Neural progenitor cell (in vitro differentiated cells): ENCODE results near the gene KHDRBS1. TPM values are rescaled to one million over a fixed set of nuclear protein-coding genes. Genes with fewer than 3 reads are reported as not detected.

Experiments
- DNase-seq: peaks from one replicate; pipeline ENCODE4 v3.0.0-alpha.2; 2016; ENCODE audit warnings: low spot score
- H2AFZ ChIP-seq: fragments of 200-600 bp; sonication (generic); replicated peaks from 2 replicates; pipeline ENCODE4 v1.6.1; 2016; ENCODE audit warnings: antibody characterized with exemption
- H3F3A ChIP-seq: fragments of 200-600 bp; sonication (generic); 2 replicates; pipeline ENCODE4 v1.6.1; 2016; ENCODE audit warnings: antibody characterized with exemption, low read depth
- H3K27ac ChIP-seq: fragments of 200-600 bp; sonication (generic); 2 replicates; pipeline ENCODE4 v1.5.1; 2016; ENCODE audit warnings: mild to moderate bottlenecking
- H3K27me3 ChIP-seq: fragments of 200-600 bp; sonication (generic); 2 replicates; pipeline ENCODE4 v1.6.1; 2016; ENCODE audit warnings: mild to moderate bottlenecking, moderate library complexity
- H3K36me3 ChIP-seq: fragments of 200-600 bp; sonication (generic); 2 replicates; pipeline ENCODE4 v1.5.1; 2016
- H3K4me1 ChIP-seq: fragments of 200-600 bp; sonication (generic); 2 replicates; pipeline ENCODE4 v1.6.1; 2016; ENCODE audit warnings: mixed run types
- H3K4me2 ChIP-seq: fragments of 200-600 bp; sonication (generic); 2 replicates; pipeline ENCODE4 v1.6.1; 2016
- H3K4me3 ChIP-seq: fragments of 200-600 bp; sonication (generic); 2 replicates; pipeline ENCODE4 v1.5.1; 2016
- H3K79me2 ChIP-seq: fragments of 200-600 bp; sonication (generic); 2 replicates; pipeline ENCODE4 v1.6.1; 2016; ENCODE audit warnings: low read depth
- H3K9ac ChIP-seq: fragments of 200-600 bp; sonication (generic); 2 replicates; pipeline ENCODE4 v1.6.1; 2016
- H3K9me3 ChIP-seq: fragments of 200-600 bp; sonication (generic); 2 replicates; pipeline ENCODE4 v1.5.1; 2016; ENCODE audit warnings: low read depth
- H4K20me1 ChIP-seq: fragments of 200-600 bp; sonication (generic); 2 replicates; pipeline ENCODE4 v1.6.1; 2016; ENCODE audit warnings: low read depth
- H3K27ac Mint-ChIP-seq: 3 replicates; pipeline ENCODE4 v1.8.0; 2021; ENCODE audit warnings: mixed read lengths
- H3K27me3 Mint-ChIP-seq: 2 replicates; pipeline ENCODE4 v1.8.0; 2022; ENCODE audit warnings: low read depth, mild to moderate bottlenecking, inconsistent platforms, moderate library complexity, mixed read lengths; ENCODE audit not compliant: insufficient read depth
- H3K36me3 Mint-ChIP-seq: 3 replicates; pipeline ENCODE4 v1.8.0; 2021; ENCODE audit warnings: mixed read lengths
- H3K4me1 Mint-ChIP-seq: 3 replicates; pipeline ENCODE4 v1.8.0; 2021; ENCODE audit warnings: mixed read lengths
- H3K4me3 Mint-ChIP-seq: 3 replicates; pipeline ENCODE4 v1.8.0; 2021; ENCODE audit warnings: mild to moderate bottlenecking, moderate library complexity, mixed read lengths
- H3K9me3 Mint-ChIP-seq: 3 replicates; pipeline ENCODE4 v1.8.0; 2020; ENCODE audit warnings: mixed read lengths
- EZH2 ChIP-seq: fragments of 200-600 bp; sonication (generic); IDR thresholded peaks from 2 replicates; pipeline ENCODE4 v1.6.1; 2017; ENCODE audit warnings: antibody characterized with exemption, mild to moderate bottlenecking, moderate library complexity
- EZH2phosphoT487 ChIP-seq: fragments of 200-600 bp; sonication (generic); IDR thresholded peaks from 2 replicates; pipeline ENCODE4 v1.6.1; 2017; ENCODE audit warnings: antibody characterized with exemption
- microRNA-seq: library from miRNA; unstranded; fragments of <30 nt; microRNA quantifications from one replicate; pipeline ENCODE4, GENCODE V29; 2016
- small RNA-seq: library from RNA; depleted of rRNA; stranded (forward); fragments of <200 nt; gene quantifications from one replicate; pipeline ENCODE3, GENCODE V24; 2015
- total RNA-seq: library from RNA; depleted of rRNA; stranded (reverse); fragments of >200 nt; gene quantifications from 2 replicates; pipeline ENCODE4 v1.2.3, GENCODE V29; 2015; ENCODE audit warnings: low replicate concordance
- TF ChIP-seq, protein P1 (sequence below): fragments of 200-600 bp; sonication (generic); IDR thresholded peaks from 2 replicates; pipeline ENCODE4 v1.5.1; 2017; ENCODE audit warnings: antibody characterized with exemption, mild to moderate bottlenecking

KHDRBS1 gene
- total RNA-seq, 1 donor from 2014 or later, result 201 TPM

GRCh38 chr1:32091176-32091575, 77.5 kb downstream of the KHDRBS1 start:
- H3K79me2 ChIP-seq, result no peaks in the 10 kb centered on the region
- no peak overlapping the region for H3K4me3 Mint-ChIP-seq
- no peaks in the 10 kb centered on the region for H3K9me3 Mint-ChIP-seq
- peaks cover 26% of the 10 kb centered on the region for H3K36me3 Mint-ChIP-seq
- no peak overlapping the region for H3K27ac Mint-ChIP-seq
- no peak overlapping the region for H3K4me2 ChIP-seq
- H3K4me1 ChIP-seq, result no peaks in the 10 kb centered on the region
- H3F3A ChIP-seq, result no peaks in the 10 kb centered on the region
- no peaks in the 10 kb centered on the region for H3K9me3 ChIP-seq
- no peak overlapping the region for H3K4me3 ChIP-seq
- H3K27me3 Mint-ChIP-seq, result no peaks in the 10 kb centered on the region
- H3K36me3 ChIP-seq, result no peaks in the 10 kb centered on the region
- H3K9ac ChIP-seq, result no peak overlapping the region
- no peaks in the 10 kb centered on the region for H4K20me1 ChIP-seq
- DNase-seq, result no peak
- H3K4me1 Mint-ChIP-seq, result no peaks in the 10 kb centered on the region
- H3K27ac ChIP-seq, result no peak overlapping the region
- TF ChIP-seq EZH2phosphoT487 (no peak), EZH2 (no peak)
- TF ChIP-seq, protein P1, sequence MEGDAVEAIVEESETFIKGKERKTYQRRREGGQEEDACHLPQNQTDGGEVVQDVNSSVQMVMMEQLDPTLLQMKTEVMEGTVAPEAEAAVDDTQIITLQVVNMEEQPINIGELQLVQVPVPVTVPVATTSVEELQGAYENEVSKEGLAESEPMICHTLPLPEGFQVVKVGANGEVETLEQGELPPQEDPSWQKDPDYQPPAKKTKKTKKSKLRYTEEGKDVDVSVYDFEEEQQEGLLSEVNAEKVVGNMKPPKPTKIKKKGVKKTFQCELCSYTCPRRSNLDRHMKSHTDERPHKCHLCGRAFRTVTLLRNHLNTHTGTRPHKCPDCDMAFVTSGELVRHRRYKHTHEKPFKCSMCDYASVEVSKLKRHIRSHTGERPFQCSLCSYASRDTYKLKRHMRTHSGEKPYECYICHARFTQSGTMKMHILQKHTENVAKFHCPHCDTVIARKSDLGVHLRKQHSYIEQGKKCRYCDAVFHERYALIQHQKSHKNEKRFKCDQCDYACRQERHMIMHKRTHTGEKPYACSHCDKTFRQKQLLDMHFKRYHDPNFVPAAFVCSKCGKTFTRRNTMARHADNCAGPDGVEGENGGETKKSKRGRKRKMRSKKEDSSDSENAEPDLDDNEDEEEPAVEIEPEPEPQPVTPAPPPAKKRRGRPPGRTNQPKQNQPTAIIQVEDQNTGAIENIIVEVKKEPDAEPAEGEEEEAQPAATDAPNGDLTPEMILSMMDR, result no peak
- no peak overlapping the region for H2AFZ ChIP-seq
- H3K27me3 ChIP-seq, result no peaks in the 10 kb centered on the region

DNA sequence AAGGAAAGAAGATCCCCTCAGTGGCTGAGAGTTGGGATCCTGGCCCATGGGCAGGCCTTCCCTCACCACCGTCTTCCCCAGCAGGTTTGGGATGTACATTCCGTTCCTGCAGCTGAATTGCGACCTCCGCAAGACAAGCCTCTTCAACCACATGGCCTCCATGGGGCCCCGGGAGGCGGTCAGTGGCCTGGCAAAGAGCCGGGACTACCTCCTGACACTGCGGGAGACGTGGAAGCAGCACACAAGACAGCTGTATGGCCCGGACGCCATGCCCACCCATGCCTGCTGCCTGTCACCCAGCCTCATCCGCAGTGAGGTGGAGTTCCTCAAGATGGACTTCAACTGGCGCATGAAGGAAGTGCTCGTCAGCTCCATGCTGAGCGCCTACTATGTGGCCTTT, 77.9 kb downstream of the KHDRBS1 start:
- Histone ChIP-seq H3K27ac (no peak overlapping the region), H3K27me3 (no peaks in the 10 kb centered on the region), H3K4me2 (no peak overlapping the region), H3K9me3 (no peaks in the 10 kb centered on the region), H3K79me2 (no peaks in the 10 kb centered on the region), H3K9ac (no peak overlapping the region), H3K4me3 (no peak overlapping the region), H2AFZ (no peak overlapping the region), H3K36me3 (no peaks in the 10 kb centered on the region), H3F3A (no peaks in the 10 kb centered on the region), H4K20me1 (no peaks in the 10 kb centered on the region), H3K4me1 (no peaks in the 10 kb centered on the region)
- Mint-ChIP-seq H3K27me3 (no peaks in the 10 kb centered on the region), H3K4me3 (no peak overlapping the region), H3K36me3 (peaks cover 24% of the 10 kb centered on the region), H3K9me3 (no peaks in the 10 kb centered on the region), H3K4me1 (no peaks in the 10 kb centered on the region), H3K27ac (no peak overlapping the region)
- TF ChIP-seq EZH2 (no peak), EZH2phosphoT487 (no peak)
- TF ChIP-seq, protein P1, result no peak
- DNase-seq, result no peak

Small RNA genes lying within 50 kb of the gene (microRNA-seq; reads per million reads assigned to microRNA genes)
- gene MIR5585, result not detected

Small RNA genes lying within 50 kb of the gene (small RNA-seq; reads per million reads assigned to genes)
- gene MIR5585 (not detected), gene RF00017 (not detected)

Other genes with a start within 250 kb of the KHDRBS1 start
- gene ADGRB2, start 249.5 kb upstream of the KHDRBS1 start, total RNA-seq, result 7.1 and 21.2 TPM in 2 replicates
- 1.4 and 3.1 TPM in 2 replicates for gene SPOCD1, start 197.8 kb upstream of the KHDRBS1 start, total RNA-seq
- 211 and 540 TPM in 2 replicates for gene PTP4A2, start 75.5 kb upstream of the KHDRBS1 start, total RNA-seq
- 2.3 and 11.7 TPM in 2 replicates for gene TMEM39B, start 59.1 kb downstream of the KHDRBS1 start, total RNA-seq
- 58.5 and 69.3 TPM in 2 replicates for gene KPNA6, start 94.2 kb downstream of the KHDRBS1 start, total RNA-seq
- 37.2 and 51.0 TPM in 2 replicates for gene TXLNA, start 165.8 kb downstream of the KHDRBS1 start, total RNA-seq
- gene CCDC28B, start 186.7 kb downstream of the KHDRBS1 start, total RNA-seq, result 6.5 and 16.4 TPM in 2 replicates
- gene IQCC, start 191.8 kb downstream of the KHDRBS1 start, total RNA-seq, result 5.6 and 5.8 TPM in 2 replicates
- gene DCDC2B, start 195.2 kb downstream of the KHDRBS1 start, total RNA-seq, result not detected in 2 replicates
- 6.0 and 13.7 TPM in 2 replicates for gene TMEM234, start 208.5 kb downstream of the KHDRBS1 start, total RNA-seq
- gene EIF3I, start 208.5 kb downstream of the KHDRBS1 start, total RNA-seq, result 204 and 220 TPM in 2 replicates
- gene FAM167B, start 233.4 kb downstream of the KHDRBS1 start, total RNA-seq, result 0.17 and 5.3 TPM in 2 replicates
- gene LCK, start 237.4 kb downstream of the KHDRBS1 start, total RNA-seq, result 0.32 and 0.77 TPM in 2 replicates